GM12892 (cell line): ENCODE results near the gene CENPU.
"Not testable (repeated sequence)": the region's sequence is repeated elsewhere in the genome, so short reads cannot be mapped to it uniquely, and the experiment has no call there.

Source experiments
- DNase-seq: peaks from one replicate; pipeline ENCODE4 v3.0.0; 2011; ENCODE audit not compliant: insufficient read length
- FAIRE-seq: peaks from 2 replicates; lab custom pipeline; 2011; peaks lifted over from hg19 to GRCh38; lab: Jason Lieb, UNC
- POLR2A ChIP-seq: IDR thresholded peaks from 2 replicates; pipeline ENCODE4 v1.6.1; 2011; ENCODE audit warnings: low read depth, low read length, control low read depth
- POLR2AphosphoS5 ChIP-seq: IDR thresholded peaks from 2 replicates; pipeline ENCODE4 v1.6.1; 2011; ENCODE audit warnings: low read depth, low read length, control low read depth
- TAF1 ChIP-seq: IDR thresholded peaks from 2 replicates; pipeline ENCODE4 v1.6.1; 2011; ENCODE audit warnings: low read depth, mild to moderate bottlenecking, control low read depth, low read length, borderline replicate concordance

Gene CENPU

GRCh38 chr4:184674011-184674410 is 59.9 kb downstream of the CENPU start:
- TF ChIP-seq POLR2AphosphoS5 (no peak), TAF1 (no peak), POLR2A (no peak)
- no peak for FAIRE-seq
- no peak for DNase-seq

- TF ChIP-seq POLR2A (no peak), POLR2AphosphoS5 (no peak), TAF1 (no peak)
- DNase-seq: no peak
These were observed 61.2 kb downstream of the CENPU start for GRCh38 chr4:184672741-184673140.

GRCh38 chr4:184671101-184671500 is 62.8 kb downstream of the CENPU start:
- no peak for TF ChIP-seq POLR2AphosphoS5
- no peak for TF ChIP-seq TAF1
- TF ChIP-seq POLR2A: no peak
- no peak for DNase-seq
- no peak for FAIRE-seq

More at GRCh38 chr4:184672741-184673140, 61.2 kb downstream of the CENPU start:
- FAIRE-seq: no peak

- DNase-seq (no peak), FAIRE-seq (no peak)
- TF ChIP-seq POLR2A (no peak), TAF1 (no peak), POLR2AphosphoS5 (no peak)
These were observed 64.6 kb downstream of the CENPU start for GRCh38 chr4:184669251-184669650.

- no peak for FAIRE-seq
- no peak for DNase-seq
These were observed 65.3 kb downstream of the CENPU start for GRCh38 chr4:184668511-184669114.

GRCh38 chr4:184668096-184668495 is 65.8 kb downstream of the CENPU start:
- no peak for FAIRE-seq
- TF ChIP-seq POLR2AphosphoS5 (no peak), TAF1 (no peak), POLR2A (no peak)
- no peak for DNase-seq

More at GRCh38 chr4:184668511-184669114, 65.3 kb downstream of the CENPU start:
- TF ChIP-seq POLR2A: no peak
- TF ChIP-seq TAF1: no peak
- no peak for TF ChIP-seq POLR2AphosphoS5

GRCh38 chr4:184666670-184667069 is 67.2 kb downstream of the CENPU start:
- no peak for FAIRE-seq
- TF ChIP-seq POLR2AphosphoS5: no peak
- TF ChIP-seq POLR2A: no peak
- TF ChIP-seq TAF1: no peak
- DNase-seq: no peak

- peak; percentile 40 for FAIRE-seq
- no peak for DNase-seq
- no peak for TF ChIP-seq POLR2AphosphoS5
- TF ChIP-seq TAF1: no peak
- TF ChIP-seq POLR2A: no peak
These were observed 69.3 kb downstream of the CENPU start for GRCh38 chr4:184664445-184665210.

- no peak for FAIRE-seq
These were observed 71.7 kb downstream of the CENPU start for GRCh38 chr4:184662236-184662635.

GRCh38 chr4:184660978-184661377 is 72.9 kb downstream of the CENPU start:
- FAIRE-seq: no peak
- DNase-seq: no peak
- no peak for TF ChIP-seq TAF1
- no peak for TF ChIP-seq POLR2AphosphoS5

More at GRCh38 chr4:184662236-184662635, 71.7 kb downstream of the CENPU start:
- TF ChIP-seq TAF1 (no peak), POLR2AphosphoS5 (no peak), POLR2A (no peak)
- DNase-seq: no peak

- not testable (repeated sequence) for FAIRE-seq
These were observed 76.1 kb downstream of the CENPU start for GRCh38 chr4:184657820-184658219.

GRCh38 chr4:184657144-184657543 is 76.8 kb downstream of the CENPU start:
- no peak for TF ChIP-seq POLR2AphosphoS5
- no peak for TF ChIP-seq TAF1
- TF ChIP-seq POLR2A: no peak
- FAIRE-seq: no peak
- DNase-seq: no peak

More at GRCh38 chr4:184657820-184658219, 76.1 kb downstream of the CENPU start:
- DNase-seq: not testable (repeated sequence)
